Measurements from ENCODE around the gene SIAH1.

- TF ChIP-seq CTCF (IDR thresholded peaks at IDR 0.05) (no peak), ZFX (IDR thresholded peaks at IDR 0.05; ENCODE audit: borderline replicate concordance) (no peak)
Observed at GRCh38 chr16:48384520-48385252, 527 bp downstream of the SIAH1 start.
